HG03108 (cell line): ENCODE results near the gene PPP1R12C.

Experiments
- ATAC-seq: cut with Tn5 transposase; IDR thresholded peaks from one replicate; pipeline ENCODE4 v1.9.1; 2021; ENCODE audit warnings: moderate library complexity; ENCODE audit not compliant: unreplicated experiment

PPP1R12C gene

DNA sequence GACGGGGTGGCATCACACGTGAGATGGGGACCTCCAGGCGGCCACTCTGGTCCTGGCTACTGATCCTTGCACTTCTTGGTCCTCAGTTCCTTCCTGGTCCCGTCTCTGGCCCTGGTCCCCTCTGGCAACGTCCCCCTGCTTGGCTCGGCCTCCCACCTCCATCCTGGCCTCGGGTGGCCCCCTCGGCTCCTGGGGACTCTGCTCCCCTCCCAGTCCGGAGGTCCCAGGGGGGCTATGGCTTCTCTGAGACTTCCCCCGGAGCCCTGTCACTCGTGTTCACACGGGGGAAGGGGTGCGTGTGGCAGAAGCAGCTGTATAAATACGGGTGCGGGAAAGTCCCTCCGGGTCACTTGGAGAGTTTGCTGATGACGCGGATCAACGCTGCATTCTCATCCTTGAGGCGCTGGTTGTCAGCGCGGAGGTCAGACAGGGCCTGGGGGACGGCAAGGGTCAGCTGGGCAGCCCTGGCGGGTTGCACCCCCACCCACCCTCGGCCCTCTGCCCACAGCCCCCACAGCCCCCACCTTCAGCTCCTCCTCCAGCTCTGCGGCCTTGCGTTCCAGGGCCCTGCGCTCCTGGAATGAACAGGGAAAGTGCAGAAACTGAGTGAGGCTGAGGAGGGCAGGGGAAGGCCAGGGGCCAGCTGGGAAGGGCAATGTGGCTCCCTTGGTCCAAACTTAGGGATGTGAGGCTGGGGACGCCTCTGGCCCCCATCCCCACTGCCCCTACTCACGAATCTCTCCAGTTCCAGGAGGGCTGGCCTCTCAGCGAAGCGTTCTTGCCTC is 26.1 kb downstream of the PPP1R12C start:
- no peak for ATAC-seq

DNA sequence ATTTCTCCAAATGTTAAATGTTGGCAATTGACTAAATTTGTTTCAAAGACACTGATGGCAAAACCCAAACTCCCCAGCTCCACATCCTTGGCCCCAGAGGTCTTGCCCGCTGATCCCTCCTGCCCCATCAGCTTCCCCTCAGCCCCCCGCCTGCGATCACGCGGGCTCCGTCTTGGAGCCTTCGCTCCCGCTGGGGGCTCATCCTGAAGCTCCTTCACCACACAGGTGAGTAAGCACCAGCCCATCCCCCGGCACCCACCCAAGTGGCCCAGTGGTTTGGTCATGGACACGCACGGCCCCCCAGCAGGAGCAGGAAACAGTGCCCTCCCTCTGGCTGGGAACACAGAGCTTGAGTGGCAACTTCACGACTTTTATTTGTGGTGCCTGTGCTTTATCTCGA is 26.9 kb downstream of the PPP1R12C start:
- no peak for ATAC-seq

DNA sequence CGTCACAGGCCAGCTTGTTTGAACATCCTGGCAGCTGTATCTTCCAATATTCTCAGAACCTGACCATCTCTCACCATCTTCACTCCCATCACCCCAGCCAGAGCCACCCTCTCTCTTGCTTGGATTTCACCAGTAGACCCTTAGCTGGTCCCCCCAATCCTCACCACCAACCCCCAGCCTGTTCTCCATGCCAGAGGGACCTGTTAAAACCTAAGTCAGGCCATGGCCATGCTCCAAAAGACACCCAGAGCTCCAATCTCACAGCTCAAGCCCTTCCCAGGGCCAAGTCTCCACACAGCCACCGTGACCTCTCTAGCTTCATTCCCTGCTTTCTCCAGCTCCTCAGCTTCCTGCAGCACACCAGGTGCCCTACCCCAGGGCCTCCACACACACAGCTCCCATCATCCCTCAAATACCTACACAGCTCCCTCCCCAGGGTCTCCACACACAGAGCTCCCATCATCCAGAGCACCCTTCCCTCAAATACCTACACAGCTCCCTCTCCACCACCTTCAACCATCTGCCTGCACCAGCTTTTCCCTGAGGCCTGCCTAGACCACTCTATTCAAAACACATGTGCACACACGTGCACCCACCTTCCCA is 28.0 kb downstream of the PPP1R12C start:
- no peak for ATAC-seq

DNA sequence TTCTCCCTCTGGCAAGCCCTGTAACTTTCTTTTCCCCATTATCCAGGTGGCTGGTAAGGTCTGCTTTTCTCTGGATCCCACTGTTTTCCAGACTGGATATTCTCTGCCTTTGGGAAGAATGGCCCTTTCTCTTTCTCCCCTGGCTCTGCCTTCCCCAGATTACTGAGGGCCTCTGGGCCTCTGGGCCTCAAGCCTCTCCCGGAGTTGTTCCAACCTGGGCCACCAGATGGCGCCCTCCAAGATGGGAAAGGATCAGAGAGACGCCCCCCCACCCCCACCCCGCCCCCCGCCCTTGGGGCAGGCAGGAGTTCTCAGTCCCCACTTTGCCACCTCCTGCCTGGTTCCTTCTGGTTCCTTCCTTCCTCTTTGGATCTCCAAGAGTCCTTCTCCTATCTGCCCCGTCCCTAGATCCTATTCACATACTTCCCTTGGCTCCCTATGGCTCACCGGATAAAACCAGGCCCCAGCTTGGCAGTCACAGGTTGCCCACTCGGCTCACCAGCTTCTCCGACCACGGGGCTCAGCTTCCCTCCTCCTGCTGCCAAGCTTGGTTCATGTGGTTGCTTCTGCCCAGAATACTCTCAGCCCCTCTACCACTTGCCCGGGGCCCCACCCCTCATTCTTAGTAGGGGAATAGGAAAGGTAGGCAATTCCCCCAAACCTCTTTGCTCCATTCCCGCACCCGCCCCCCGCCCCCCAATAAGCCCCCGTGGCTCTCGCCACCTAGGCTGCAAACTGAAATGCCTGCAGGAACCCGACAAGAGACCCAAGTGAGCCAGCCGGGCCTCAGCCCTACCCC is 28.7 kb downstream of the PPP1R12C start:
- no peak for ATAC-seq

DNA sequence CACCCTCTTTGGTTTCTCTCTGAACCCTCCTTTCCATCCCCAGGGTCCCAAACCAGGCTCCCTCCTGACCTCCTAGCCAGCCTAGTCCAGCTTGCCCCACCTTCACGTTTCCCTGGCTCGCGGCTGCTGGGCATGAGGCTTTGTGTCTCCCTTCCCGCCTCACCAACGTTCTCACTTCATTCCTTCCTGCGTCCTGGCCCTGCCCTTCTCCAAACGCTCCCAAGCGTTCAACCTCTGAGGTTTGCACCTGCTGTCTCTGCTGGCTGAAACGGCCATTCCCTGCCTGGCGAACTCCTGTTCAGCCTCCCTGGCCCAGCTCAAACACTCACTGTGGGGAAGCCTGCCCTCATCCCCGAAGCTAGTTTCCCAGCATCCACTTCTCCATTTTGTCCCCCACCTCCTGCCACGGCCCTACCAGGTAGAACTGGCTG is 29.4 kb downstream of the PPP1R12C start:
- ATAC-seq, result no peak

DNA sequence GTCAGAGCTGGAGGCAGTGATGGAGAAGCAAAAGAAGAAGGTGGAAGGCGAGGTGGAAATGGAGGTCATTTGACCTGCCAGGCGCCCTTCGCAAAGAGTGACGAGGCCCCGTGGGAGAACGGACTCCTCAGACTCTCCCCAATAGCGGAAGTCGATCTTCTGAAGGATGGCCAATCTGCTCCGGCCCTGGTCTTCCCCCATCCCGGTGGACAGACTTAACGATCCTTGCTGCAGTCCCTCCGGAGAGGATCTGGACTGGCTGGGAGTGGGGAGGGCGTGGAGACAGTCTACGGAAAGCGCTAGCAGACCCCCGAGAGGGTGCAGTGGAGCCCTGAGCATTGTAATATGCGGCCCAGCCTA is 29.9 kb downstream of the PPP1R12C start:
- ATAC-seq, result no peak

DNA sequence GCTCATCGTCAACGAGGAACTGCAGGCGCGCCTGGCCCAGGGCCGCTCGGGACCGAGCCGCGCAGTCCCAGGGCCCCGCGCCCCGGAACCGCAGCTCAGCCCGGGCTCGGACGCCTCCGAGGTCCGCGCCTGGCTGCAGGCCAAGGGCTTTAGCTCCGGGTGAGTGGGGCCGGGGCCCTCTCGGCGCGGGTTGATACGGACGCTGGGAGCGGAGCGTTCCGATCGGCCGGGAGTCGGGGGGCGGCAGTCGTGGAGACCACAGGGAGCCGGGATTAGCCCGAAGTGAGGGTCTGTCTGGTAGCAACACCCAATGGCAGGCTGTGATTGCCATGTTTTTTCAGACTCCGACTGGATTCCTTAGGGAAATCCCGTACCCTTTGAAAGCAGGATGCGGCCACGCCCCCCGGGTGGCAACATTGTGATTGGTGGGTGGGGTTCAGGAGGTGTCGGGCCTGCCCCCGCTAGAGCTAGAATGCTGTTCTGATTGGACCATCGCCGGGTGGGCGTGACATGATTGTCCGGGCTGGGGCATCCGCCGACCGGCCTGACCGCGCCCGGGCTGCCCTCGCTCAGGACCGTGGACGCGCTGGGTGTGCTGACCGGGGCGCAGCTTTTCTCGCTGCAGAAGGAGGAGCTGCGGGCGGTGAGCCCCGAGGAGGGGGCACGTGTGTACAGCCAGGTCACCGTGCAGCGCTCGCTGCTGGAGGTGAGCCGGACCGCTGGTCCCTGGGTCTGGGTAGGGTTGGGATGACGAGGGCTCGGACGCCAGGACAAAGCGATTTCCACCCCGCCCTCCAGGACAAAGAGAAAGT is 30.5 kb downstream of the PPP1R12C start:
- ATAC-seq, result no peak

DNA sequence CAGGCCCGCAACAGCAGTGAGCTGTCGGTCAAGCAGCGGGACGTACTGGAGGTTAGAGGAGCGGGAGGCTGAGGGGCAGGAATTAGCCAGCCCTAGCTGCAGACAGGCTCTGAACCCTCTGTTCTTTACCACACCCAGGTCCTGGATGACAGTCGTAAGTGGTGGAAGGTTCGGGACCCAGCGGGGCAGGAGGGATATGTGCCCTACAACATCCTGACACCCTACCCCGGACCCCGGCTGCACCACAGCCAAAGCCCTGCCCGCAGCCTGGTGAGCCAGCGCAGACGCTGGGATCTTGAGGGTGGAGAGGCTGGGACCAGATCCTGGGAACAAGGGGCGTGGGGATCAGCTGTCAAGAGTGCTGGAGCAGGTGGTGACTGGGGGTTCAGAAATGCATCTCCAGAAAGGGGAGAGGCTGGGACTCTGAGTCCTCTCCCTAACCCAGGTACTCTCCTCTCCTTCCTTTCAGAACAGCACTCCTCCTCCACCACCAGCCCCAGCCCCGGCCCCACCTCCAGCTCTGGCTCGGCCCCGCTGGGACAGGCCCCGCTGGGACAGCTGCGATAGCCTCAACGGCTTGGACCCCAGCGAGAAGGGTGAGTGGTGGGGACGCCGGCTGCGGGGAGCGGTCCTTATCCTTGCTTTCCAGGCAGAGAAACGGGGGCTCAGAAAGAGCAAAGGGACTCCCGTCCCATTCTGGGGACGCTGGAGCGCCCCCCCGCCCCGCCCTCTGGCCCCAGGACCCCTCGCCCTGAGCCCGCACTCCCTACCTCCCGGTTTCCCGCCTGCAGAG is 31.3 kb downstream of the PPP1R12C start:
- no peak for ATAC-seq

DNA sequence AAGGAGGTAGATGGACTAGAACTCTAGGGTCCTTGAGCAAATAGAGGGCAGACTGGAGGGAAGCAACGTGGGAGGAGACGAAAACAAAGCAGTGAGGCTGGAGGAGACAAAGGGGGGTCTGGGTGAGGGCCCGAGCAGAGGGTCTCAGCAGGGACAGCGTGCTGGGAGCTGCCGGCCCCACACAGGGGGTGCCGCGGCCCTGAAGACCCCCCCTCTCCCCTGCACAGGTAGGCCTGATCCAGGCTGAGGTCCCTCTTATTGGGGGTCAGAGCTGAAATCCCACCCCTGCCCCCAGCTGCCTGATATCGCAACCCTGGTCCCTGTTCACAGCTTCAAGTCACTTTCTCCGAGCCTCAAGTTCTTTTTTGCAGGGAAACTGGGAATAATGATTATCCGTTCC is 33.0 kb downstream of the PPP1R12C start:
- no peak for ATAC-seq

DNA sequence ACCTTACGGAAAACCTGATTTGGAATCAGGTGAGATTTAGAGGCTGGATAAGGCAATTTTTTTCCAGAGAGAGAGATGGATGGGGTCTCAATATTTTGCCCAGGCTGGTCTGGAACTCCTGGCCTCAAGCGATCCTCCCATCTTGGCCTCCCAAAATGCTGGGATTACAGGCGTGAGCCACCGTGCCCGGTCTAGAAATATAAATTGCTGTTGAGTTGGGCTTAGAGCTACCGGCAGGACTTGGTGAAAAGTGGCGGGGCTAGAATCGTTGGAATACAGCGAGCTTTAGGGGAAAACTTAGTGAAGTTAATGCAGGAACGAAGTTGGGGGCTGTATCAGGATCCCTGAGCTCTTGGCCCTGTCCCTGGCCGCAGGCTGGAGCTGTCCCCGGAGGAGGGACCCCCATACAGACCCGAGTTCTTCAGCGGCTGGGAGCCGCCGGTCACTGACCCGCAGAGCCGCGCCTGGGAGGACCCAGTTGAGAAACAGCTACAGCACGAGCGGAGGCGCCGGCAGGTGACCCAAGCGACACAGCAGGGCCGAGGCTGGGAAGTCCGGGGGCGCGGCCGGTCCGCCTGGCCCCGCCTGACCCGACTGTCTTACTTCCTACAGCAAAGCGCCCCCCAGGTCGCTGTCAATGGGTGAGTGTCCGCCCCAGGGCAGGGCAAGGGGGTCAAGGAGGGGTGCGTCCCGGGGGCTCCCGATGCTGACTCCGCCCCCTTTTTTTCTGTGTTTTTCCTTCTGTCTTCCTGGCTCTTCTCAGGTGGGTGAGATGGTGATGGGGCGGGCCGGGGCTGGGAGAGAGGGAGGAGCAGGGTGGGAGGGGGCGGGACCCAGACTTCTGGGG is 34.2 kb downstream of the PPP1R12C start:
- no peak for ATAC-seq

DNA sequence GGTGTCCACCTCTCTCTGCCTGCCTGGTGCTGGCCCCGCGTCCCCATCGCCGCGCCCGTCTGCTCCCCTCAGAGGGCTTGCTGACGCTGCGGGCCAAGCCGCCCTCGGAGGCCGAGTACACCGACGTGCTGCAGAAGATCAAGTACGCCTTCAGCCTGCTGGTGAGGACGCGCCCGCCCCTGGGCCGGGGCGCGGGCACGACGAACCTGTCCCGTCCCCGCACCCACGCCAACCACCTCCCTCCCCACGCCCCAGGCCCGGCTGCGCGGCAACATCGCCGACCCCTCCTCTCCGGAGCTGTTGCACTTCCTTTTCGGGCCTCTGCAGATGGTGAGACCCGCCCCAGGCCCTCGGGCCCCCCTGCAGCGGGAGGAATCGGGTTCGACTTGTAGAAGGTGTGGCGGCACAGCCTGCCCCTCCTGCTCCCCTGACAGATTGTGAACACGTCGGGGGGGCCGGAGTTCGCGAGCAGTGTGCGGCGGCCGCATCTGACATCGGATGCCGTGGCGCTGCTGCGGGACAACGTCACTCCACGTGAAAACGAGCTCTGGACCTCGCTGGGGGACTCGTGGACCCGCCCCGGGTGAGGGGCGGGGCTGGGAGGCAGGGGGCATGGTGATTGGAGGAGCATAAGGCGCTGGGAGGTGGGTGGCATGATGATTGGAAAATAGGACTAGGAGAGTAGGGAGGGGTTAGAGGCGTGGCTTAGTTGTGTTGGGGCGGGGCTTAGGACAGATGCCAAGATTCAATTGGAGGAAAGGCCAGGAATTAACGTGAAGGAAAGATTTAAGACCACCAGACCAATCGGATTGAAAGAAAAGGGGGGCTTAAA is 35.2 kb downstream of the PPP1R12C start:
- no peak for ATAC-seq

DNA sequence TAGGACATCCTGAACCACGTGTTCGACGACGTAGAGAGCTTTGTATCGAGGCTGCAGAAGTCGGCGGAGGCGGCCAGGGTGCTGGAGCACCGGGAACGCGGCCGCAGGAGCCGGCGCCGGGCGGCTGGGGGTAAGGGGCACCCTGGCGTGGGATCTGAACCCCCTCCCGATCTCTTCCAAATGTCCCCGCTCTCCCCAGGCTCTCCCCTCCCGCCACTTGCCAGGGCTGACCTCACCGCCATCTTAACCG is 35.7 kb downstream of the PPP1R12C start:
- no peak for ATAC-seq

DNA sequence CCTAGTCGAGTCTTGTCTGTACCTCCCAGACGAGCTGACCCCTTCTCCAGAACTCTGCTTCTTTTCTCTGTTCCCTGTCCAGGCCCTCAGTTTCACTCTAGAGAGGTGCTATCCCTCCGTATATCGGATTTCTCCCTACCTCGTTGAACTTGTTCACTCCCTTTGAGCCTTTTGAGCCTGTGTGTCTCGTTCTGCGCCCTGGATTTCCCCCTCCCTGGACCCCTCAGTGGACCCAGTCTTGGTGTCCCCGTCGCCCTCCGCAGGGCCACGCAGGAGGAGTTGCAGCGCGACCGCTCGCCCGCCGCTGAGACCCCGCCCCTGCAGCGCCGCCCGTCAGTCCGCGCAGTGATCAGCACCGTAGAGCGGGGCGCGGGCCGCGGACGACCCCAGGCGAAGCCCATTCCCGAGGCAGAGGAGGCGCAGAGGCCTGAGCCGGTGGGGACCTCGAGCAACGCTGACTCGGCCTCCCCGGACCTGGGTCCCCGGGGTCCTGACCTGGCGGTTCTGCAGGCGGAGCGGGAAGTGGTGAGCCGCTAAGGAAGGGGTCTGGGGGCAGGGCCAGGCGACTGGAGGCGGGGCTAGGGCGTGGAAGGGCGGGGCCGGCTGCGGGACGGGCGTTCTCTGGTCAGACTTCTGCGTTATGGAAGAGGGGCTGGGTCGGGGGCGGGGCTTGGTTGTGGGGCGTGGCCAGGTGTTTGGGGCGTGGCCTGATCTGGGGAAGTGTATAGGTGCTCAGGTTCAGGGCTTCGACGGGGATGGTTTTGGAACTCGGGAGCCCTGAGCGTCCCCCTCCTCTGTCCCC is 36.3 kb downstream of the PPP1R12C start:
- peak; percentile 76 for ATAC-seq

DNA sequence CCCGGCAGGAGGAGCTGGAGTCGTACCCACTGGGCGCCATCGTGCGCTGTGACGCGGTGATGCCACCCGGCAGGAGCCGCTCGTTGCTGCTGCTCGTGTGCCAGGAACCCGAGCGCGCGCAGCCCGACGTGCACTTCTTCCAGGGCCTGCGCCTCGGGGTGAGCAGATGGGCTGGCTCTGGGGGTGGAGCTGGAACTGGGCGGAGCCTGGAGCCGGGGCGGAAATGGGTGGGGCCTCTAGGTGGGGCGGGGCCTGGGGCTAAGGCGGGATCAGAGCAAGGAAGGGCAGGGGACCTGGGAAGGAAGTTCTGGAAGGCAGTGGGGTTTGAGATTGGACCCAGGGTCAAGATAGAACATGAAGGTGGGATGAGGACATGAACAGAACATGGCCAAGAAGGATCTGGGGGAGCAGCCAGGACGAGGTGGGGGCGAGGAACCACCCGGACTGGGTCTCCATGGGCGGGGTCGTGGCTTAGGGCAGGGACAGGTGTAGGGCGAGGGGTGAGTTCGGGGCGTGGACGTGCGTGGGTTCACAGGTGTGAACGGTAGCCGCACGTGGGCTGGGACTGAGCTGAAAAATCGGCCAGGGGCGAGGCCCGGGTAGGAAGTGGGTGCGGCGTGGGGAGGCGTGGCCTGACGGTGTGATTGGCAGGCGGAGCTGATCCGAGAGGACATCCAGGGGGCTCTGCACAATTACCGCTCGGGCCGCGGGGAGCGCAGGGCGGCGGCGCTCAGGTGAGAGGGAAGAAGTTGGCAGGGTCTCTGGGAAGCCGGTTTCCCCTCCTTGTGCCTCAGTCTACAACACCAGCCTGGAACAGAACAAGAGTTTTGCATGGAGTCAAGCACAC is 37.1 kb downstream of the PPP1R12C start:
- ATAC-seq, result no peak

DNA sequence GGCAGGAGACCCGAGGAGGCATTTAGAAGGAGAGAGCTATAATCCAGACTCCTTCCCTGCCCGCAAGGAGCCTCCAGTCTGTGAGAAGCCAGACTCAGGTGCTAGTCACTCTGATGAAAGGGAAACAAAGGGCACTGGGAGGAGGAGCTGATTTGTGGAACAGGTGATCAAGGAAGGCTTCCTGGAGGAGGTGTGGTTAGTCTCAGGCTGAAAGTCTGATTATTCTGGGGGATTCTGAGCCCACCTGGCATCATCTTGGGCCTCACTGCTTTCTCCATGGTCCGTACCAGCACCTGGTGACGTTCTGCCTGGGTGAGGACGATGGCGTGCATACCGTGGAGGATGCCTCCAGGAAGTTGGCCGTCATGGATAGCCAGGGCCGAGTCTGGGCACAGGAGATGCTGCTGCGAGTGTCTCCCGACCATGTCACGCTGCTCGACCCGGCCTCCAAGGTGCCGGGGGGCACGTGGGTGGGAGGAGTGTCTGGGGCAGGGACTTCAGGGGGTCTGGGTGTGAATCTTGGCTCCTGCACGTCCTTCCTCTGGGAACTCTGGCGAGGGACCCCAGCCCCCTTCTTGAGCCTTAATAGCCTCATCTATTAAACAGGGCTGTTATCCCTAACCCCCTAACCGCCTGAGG is 37.9 kb downstream of the PPP1R12C start:
- no peak for ATAC-seq

DNA sequence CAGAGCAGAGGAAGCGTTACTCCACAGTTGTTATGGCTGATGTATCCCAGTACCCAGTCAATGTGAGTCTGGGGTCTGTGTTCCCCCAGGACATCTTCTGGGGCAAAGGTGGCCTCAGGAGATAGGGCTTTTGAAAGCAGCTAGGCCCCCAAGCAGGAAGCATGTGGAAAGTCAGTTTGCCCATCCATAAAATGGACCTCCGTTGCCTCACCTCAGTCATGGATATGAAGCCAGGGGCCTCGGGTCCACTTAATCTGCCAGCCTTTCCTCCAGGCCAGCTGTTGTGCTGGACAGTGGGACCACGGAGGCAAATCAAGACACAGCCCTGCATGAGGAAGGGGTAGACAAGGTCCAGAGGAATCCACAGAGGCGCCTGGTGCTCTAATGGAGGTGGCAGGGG is 38.4 kb downstream of the PPP1R12C start:
- no peak for ATAC-seq

DNA sequence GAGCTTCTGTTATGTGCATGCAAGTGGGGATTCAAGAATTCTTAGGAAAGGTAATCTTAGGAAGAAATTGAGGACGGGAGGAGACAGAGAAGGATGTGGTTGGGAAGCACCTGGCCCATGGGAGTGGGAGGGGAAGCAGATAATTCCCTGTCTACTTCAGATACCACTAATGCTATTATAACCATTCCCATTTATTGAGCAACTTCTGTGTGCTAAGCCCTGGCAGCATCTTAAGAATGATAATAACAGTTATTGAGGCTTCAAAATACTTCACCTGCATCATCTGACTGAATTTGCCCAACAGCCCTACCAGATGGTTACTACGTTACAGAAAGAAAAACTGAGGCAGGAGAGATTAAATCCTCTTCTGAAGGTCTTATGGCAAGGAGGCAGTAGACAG is 40.3 kb downstream of the PPP1R12C start:
- no peak for ATAC-seq
